Measurements from ENCODE around the gene SLC16A3. TPM values are rescaled to one million over a fixed set of nuclear protein-coding genes. Genes with fewer than 3 reads are reported as not detected.
A peak's percentile ranks its signal among the peaks of the same experiment; 100 is the strongest.

Gene SLC16A3
- total RNA-seq, 1 donor from 2014 or later: 81.9 TPM

GRCh38 chr17:82241183-82241925 lies 12.5 kb downstream of the SLC16A3 start:
- H3K36me3 ChIP-seq: peaks cover 73% of the 10 kb centered on the region
- ATAC-seq: peak; percentile 33 to 63

GRCh38 chr17:82241926-82242697 lies 13.3 kb downstream of the SLC16A3 start:
- H3K4me3 ChIP-seq: peak overlapping the region; percentile 6
- H3K36me3 ChIP-seq: peaks cover 73% of the 10 kb centered on the region
- H3K4me1 ChIP-seq: peaks cover 78% of the 10 kb centered on the region
- intact Hi-C loops (cut with DNase I): no loop called here
- TF ChIP-seq CTCF (IDR thresholded peaks at IDR 0.05): no peak
- ATAC-seq: peak; percentile 50 to 53
- peak overlapping the region; percentile 82 for H3K27ac ChIP-seq
- H3K9me3 ChIP-seq: no peaks in the 10 kb centered on the region
- no peak for DNase-seq
- H3K27me3 ChIP-seq (ENCODE audit: low read depth): no peaks in the 10 kb centered on the region

More at GRCh38 chr17:82241183-82241925, 12.5 kb downstream of the SLC16A3 start:
- Histone ChIP-seq H3K4me3 (peak overlapping the region; percentile 19), H3K9me3 (no peaks in the 10 kb centered on the region), H3K4me1 (peaks cover 76% of the 10 kb centered on the region), H3K27ac (peak overlapping the region; percentile 82), H3K27me3 (ENCODE audit: low read depth) (no peaks in the 10 kb centered on the region)
- no peak for TF ChIP-seq CTCF (IDR thresholded peaks at IDR 0.05)
- intact Hi-C loops (cut with DNase I): no loop called here
- peak; percentile 91 for DNase-seq

- H3K4me3 ChIP-seq: peak overlapping the region; percentile 6
- intact Hi-C loops (cut with DNase I): no loop called here
- peaks cover 78% of the 10 kb centered on the region for H3K4me1 ChIP-seq
- H3K27me3 ChIP-seq (ENCODE audit: low read depth): no peaks in the 10 kb centered on the region
- H3K27ac ChIP-seq: peak overlapping the region; percentile 82
- ATAC-seq (no peak), DNase-seq (peak; percentile 60)
- TF ChIP-seq CTCF (IDR thresholded peaks at IDR 0.05): no peak
- H3K36me3 ChIP-seq: peaks cover 73% of the 10 kb centered on the region
- H3K9me3 ChIP-seq: no peaks in the 10 kb centered on the region
Measured at GRCh38 chr17:82242698-82242976, 13.8 kb downstream of the SLC16A3 start.

GRCh38 chr17:82242977-82243647 lies 14.3 kb downstream of the SLC16A3 start:
- Histone ChIP-seq H3K36me3 (peaks cover 73% of the 10 kb centered on the region), H3K27ac (peak overlapping the region; percentile 82), H3K4me1 (peaks cover 76% of the 10 kb centered on the region), H3K27me3 (ENCODE audit: low read depth) (no peaks in the 10 kb centered on the region), H3K9me3 (no peaks in the 10 kb centered on the region), H3K4me3 (peak overlapping the region; percentile 6)
- ATAC-seq (peak; percentile 42 to 47), DNase-seq (peak; percentile 86)
- TF ChIP-seq CTCF (IDR thresholded peaks at IDR 0.05): no peak
- intact Hi-C loops (cut with DNase I): no loop called here

- Histone ChIP-seq H3K27me3 (ENCODE audit: low read depth) (no peaks in the 10 kb centered on the region), H3K4me3 (no peak overlapping the region), H3K4me1 (peaks cover 69% of the 10 kb centered on the region), H3K36me3 (peaks cover 79% of the 10 kb centered on the region), H3K9me3 (no peaks in the 10 kb centered on the region), H3K27ac (no peak overlapping the region)
- ATAC-seq (no peak), DNase-seq (peak; percentile 40)
- no peak for TF ChIP-seq CTCF (IDR thresholded peaks at IDR 0.05)
- intact Hi-C loops (cut with DNase I): no loop called here
Measured at GRCh38 chr17:82243648-82244412, 15.0 kb downstream of the SLC16A3 start.
